Measurements from ENCODE around the gene RAD51B.

GRCh38 chr14:68199554-68200151, 380.1 kb downstream of the RAD51B start:
- TF ChIP-seq POLR2A (IDR thresholded peaks at IDR 0.05; ENCODE audit: low read depth, low read length) (no peak), TAF1 (IDR thresholded peaks at IDR 0.05; ENCODE audit: borderline replicate concordance, low read depth, low read length) (no peak)

Measured in GM12892 (cell line).